CD14-positive monocyte (primary cell): ENCODE data around the gene SCN4A. TPM values are rescaled to one million over a fixed set of nuclear protein-coding genes. Genes with fewer than 3 reads are reported as not detected.

ENCODE experiments used
- DNase-seq, 3 donors: peaks; one replicate each; pipeline ENCODE4 v3.0.0-alpha.2; 2011 to 2022
- H2AFZ ChIP-seq: 2 replicates; pipeline ENCODE4 v1.6.0; 2012; ENCODE audit warnings: mild to moderate bottlenecking, low read depth, low read length, inconsistent platforms; ENCODE audit not compliant: insufficient read depth, poor library complexity, severe bottlenecking
- H3K27ac ChIP-seq, 2 donors: 1 replicate in 1 of 2; 2 replicates in 1 of 2; pipeline ENCODE4 v1.5.1; 2012 to 2013; ENCODE audit warnings: low read length in 2 of 2, control low read depth in 1 of 2, inconsistent platforms in 1 of 2, low read depth in 1 of 2, mild to moderate bottlenecking in 1 of 2
- H3K27me3 ChIP-seq, 2 donors: one replicate each; pipeline versions ENCODE4 v1.6.0 to v1.6.1; 2011 to 2013; ENCODE audit warnings: low read length in 2 of 2; ENCODE audit not compliant: control insufficient read depth in 2 of 2, insufficient read depth in 2 of 2
- H3K36me3 ChIP-seq, 2 donors: replicated peaks in 1 of 2; 1 replicate in 1 of 2; 2 replicates in 1 of 2; pipeline versions ENCODE4 v1.5.1 to v1.6.1; 2012 to 2013; ENCODE audit warnings: low read length in 2 of 2, control low read depth in 1 of 2, inconsistent platforms in 1 of 2, mild to moderate bottlenecking in 1 of 2; ENCODE audit not compliant: insufficient read depth in 2 of 2, control insufficient read depth in 1 of 2
- H3K4me1 ChIP-seq, 2 donors: 1 replicate in 1 of 2; 2 replicates in 1 of 2; pipeline versions ENCODE4 v1.5.1 to v1.6.1; 2012 to 2013; ENCODE audit warnings: low read length in 2 of 2, control low read depth in 1 of 2, inconsistent platforms in 1 of 2, mild to moderate bottlenecking in 1 of 2, moderate library complexity in 1 of 2; ENCODE audit not compliant: insufficient read depth in 2 of 2, control insufficient read depth in 1 of 2
- H3K4me2 ChIP-seq: replicated peaks from 2 replicates; pipeline ENCODE3; 2012; ENCODE audit warnings: low read length, moderate library complexity, mild to moderate bottlenecking; ENCODE audit not compliant: poor library complexity, severe bottlenecking; ENCODE audit errors: extremely low read depth
- H3K4me3 ChIP-seq, 3 experiments: fragments of 200-600 bp in 1 of 3; sonication (generic) in 1 of 3; replicated peaks in 1 of 3; 1 replicate in 2 of 3; 2 replicates in 1 of 3; pipeline ENCODE4 v1.5.1; 2011 to 2013; ENCODE audit warnings: low read length in 3 of 3, mild to moderate bottlenecking in 3 of 3, control low read depth in 2 of 3, low read depth in 2 of 3, inconsistent platforms in 1 of 3, moderate library complexity in 1 of 3
- H3K79me2 ChIP-seq: 2 replicates; pipeline ENCODE4 v1.6.0; 2012; ENCODE audit warnings: mild to moderate bottlenecking, control low read depth, inconsistent platforms, low read length, moderate library complexity; ENCODE audit not compliant: insufficient read depth
- H3K9ac ChIP-seq: 2 replicates; pipeline ENCODE4 v1.6.0; 2017; ENCODE audit warnings: low read length, mild to moderate bottlenecking; ENCODE audit not compliant: insufficient read depth, poor library complexity, severe bottlenecking
- H3K9me3 ChIP-seq, 2 donors: replicated peaks in 1 of 2; 1 replicate in 1 of 2; 2 replicates in 1 of 2; pipeline versions ENCODE4 v1.5.1 to v1.6.1; 2012 to 2013; ENCODE audit warnings: low read length in 2 of 2, control low read depth in 1 of 2; ENCODE audit not compliant: control insufficient read depth in 1 of 2, insufficient read depth in 1 of 2
- H4K20me1 ChIP-seq: 2 replicates; pipeline ENCODE4 v1.6.0; 2012; ENCODE audit warnings: mild to moderate bottlenecking, low read length, control low read depth, moderate library complexity; ENCODE audit not compliant: insufficient read depth
- H3K27ac Mint-ChIP-seq, 7 donors: one replicate each; pipeline ENCODE4 v1.8.0; 2020; ENCODE audit warnings: mild to moderate bottlenecking in 7 of 7, mixed read lengths in 7 of 7, moderate library complexity in 6 of 7, inconsistent platforms in 2 of 7
- H3K27me3 Mint-ChIP-seq, 3 donors: one replicate each; pipeline ENCODE4 v1.8.0; 2021 to 2022; ENCODE audit warnings: low read depth in 3 of 3, mild to moderate bottlenecking in 3 of 3, mixed read lengths in 3 of 3, moderate library complexity in 3 of 3, inconsistent platforms in 1 of 3
- H3K36me3 Mint-ChIP-seq, 2 donors: one replicate each; pipeline ENCODE4 v1.8.0; 2020; ENCODE audit warnings: mixed read lengths in 2 of 2, inconsistent platforms in 1 of 2, mild to moderate bottlenecking in 1 of 2
- H3K4me1 Mint-ChIP-seq: one replicate; pipeline ENCODE4 v1.8.0; 2020; ENCODE audit warnings: mild to moderate bottlenecking, mixed read lengths
- H3K4me3 Mint-ChIP-seq, 2 donors: one replicate each; pipeline ENCODE4 v1.8.0; 2020; ENCODE audit warnings: mild to moderate bottlenecking in 2 of 2, mixed read lengths in 2 of 2, moderate library complexity in 1 of 2
- H3K9me3 Mint-ChIP-seq, 7 donors: one replicate each; pipeline ENCODE4 v1.8.0; 2020 to 2022; ENCODE audit warnings: mixed read lengths in 7 of 7, mild to moderate bottlenecking in 6 of 7, moderate library complexity in 6 of 7, inconsistent platforms in 2 of 7
- WGBS: methylation state at CpG from one replicate; pipeline ENCODE4 v1.1.5; 2013; ENCODE audit warnings: missing lambda C conversion rate; ENCODE audit not compliant: insufficient coverage; 5-methylcytosine and 5-hydroxymethylcytosine counted together
- intact Hi-C, 2 donors: fragments of 100-400 bp; cut with micrococcal nuclease; formaldehyde crosslinking; loops; one replicate each; pipeline versions ENCODE4 v1.15.0 to v1.15.1; 2023
- polyA plus RNA-seq, 3 donors: library from polyadenylated mRNA; depleted of rRNA in 1 of 3; unstranded in 2 of 3; stranded (reverse) in 1 of 3; fragments of 300-500 nt in 2 of 3; fragments of >200 nt in 1 of 3; fragmentation: Illumina TruSeq in 2 of 3; gene quantifications; 1 replicate in 2 of 3; 2 replicates in 1 of 3; pipeline ENCODE4 v1.2.3, GENCODE V29; 2012 to 2021
- TF ChIP-seq, protein P1 (sequence below): fragments of 200-600 bp; IDR thresholded peaks from one replicate; pipeline ENCODE4 v1.8.0; 2022; ENCODE audit warnings: antibody characterized with exemption, mild to moderate bottlenecking

SCN4A gene
- polyA plus RNA-seq, 3 donors: not detected

DNA sequence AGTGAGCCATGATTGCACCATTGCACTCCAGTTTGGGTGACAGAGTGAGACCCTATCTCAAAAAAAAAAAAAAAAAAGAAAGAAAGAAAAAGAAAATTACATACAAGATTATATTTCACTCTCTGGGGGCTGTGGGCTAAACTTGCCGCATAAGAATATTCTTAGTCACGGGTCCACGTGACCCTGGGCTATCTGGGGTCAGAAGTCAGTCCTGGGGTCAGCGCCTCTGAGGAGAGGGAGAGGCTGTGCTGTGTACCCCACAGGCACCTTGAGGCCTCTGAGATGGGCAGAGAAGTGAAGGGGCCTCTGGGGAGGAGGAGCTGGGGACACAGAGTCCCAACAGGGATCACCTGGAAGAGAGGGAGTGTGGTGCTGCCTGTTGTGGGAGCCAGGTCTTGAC lies 34.8 kb downstream of the SCN4A start:
- TF ChIP-seq, protein P1, sequence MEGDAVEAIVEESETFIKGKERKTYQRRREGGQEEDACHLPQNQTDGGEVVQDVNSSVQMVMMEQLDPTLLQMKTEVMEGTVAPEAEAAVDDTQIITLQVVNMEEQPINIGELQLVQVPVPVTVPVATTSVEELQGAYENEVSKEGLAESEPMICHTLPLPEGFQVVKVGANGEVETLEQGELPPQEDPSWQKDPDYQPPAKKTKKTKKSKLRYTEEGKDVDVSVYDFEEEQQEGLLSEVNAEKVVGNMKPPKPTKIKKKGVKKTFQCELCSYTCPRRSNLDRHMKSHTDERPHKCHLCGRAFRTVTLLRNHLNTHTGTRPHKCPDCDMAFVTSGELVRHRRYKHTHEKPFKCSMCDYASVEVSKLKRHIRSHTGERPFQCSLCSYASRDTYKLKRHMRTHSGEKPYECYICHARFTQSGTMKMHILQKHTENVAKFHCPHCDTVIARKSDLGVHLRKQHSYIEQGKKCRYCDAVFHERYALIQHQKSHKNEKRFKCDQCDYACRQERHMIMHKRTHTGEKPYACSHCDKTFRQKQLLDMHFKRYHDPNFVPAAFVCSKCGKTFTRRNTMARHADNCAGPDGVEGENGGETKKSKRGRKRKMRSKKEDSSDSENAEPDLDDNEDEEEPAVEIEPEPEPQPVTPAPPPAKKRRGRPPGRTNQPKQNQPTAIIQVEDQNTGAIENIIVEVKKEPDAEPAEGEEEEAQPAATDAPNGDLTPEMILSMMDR: no peak
- H4K20me1 ChIP-seq: no peaks in the 10 kb centered on the region
- Mint-ChIP-seq H3K36me3 (no peaks in the 10 kb centered on the region), H3K27ac (no peak overlapping the region), H3K4me1 (peaks cover 13% of the 10 kb centered on the region), H3K9me3 (peaks cover 0 to 2% (median 0%) of the 10 kb centered on the region in 7 donors), H3K27me3 (peaks cover 2 to 10% (median 5%) of the 10 kb centered on the region in 3 donors), H3K4me3 (no peak overlapping the region)
- H3K4me2 ChIP-seq: no peak overlapping the region
- 100% methylated on average over 4 of the region's 4 CpGs for WGBS
- H3K4me1 ChIP-seq: peaks cover 7 to 12% of the 10 kb centered on the region in 2 donors
- H3K79me2 ChIP-seq: no peaks in the 10 kb centered on the region
- DNase-seq: no peak
- intact Hi-C loops: no loop called here
- no peak overlapping the region for H3K27ac ChIP-seq
- no peaks in the 10 kb centered on the region for H3K27me3 ChIP-seq
- H3K36me3 ChIP-seq: no peaks in the 10 kb centered on the region
- H3K9ac ChIP-seq: no peak overlapping the region
- no peak overlapping the region for H3K4me3 ChIP-seq
- no peaks in the 10 kb centered on the region for H3K9me3 ChIP-seq
- no peak overlapping the region for H2AFZ ChIP-seq

DNA sequence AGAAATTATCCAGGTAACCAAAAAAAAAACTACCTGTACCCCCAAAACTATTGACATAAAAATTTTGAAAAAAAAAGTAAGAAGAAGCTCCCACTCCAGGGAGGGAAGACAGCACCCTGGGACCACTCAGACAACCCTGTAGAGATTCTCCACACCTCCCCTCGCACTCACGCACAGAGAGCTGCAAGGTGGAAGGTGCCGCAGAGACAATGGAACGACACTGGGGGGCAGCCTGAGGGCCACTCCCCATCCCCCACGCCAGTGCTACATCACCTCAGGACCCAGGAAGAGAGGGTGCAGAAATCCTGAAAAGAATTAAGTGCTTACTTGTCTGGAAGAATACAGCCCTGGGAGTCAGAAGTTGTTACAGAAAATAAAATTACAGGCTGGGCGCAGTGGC lies 35.4 kb downstream of the SCN4A start:
- TF ChIP-seq, protein P1: no peak
- intact Hi-C loops: no loop called here
- Mint-ChIP-seq H3K36me3 (no peaks in the 10 kb centered on the region), H3K27me3 (peaks cover 2 to 12% (median 5%) of the 10 kb centered on the region in 3 donors), H3K9me3 (peaks cover 0 to 2% (median 0%) of the 10 kb centered on the region in 7 donors), H3K27ac (no peak overlapping the region), H3K4me1 (peaks cover 19% of the 10 kb centered on the region), H3K4me3 (no peak overlapping the region)
- no CpG with 5 or more reads among the region's 6 CpGs for WGBS
- H2AFZ ChIP-seq: no peak overlapping the region
- DNase-seq: no peak
- no peak overlapping the region for H3K9ac ChIP-seq
- H4K20me1 ChIP-seq: no peaks in the 10 kb centered on the region
- H3K9me3 ChIP-seq: no peaks in the 10 kb centered on the region
- no peak overlapping the region for H3K27ac ChIP-seq
- peaks cover 11 to 17% of the 10 kb centered on the region in 2 donors for H3K4me1 ChIP-seq
- H3K36me3 ChIP-seq: no peaks in the 10 kb centered on the region
- H3K79me2 ChIP-seq: no peaks in the 10 kb centered on the region
- H3K4me2 ChIP-seq: no peak overlapping the region
- H3K27me3 ChIP-seq: no peaks in the 10 kb centered on the region
- no peak overlapping the region for H3K4me3 ChIP-seq
